Osteoblast (primary cell): ENCODE results near the gene ADRA2A. TPM values are rescaled to one million over a fixed set of nuclear protein-coding genes. Genes with fewer than 3 reads are reported as not detected.

ENCODE experiments used
- DNase-seq: peaks from one replicate; pipeline ENCODE4 v3.0.0; 2011; ENCODE audit warnings: low spot score, mixed read lengths; ENCODE audit not compliant: insufficient read length; ENCODE audit errors: missing footprints
- H2AFZ ChIP-seq: 2 replicates; pipeline ENCODE4 v1.6.0; 2011; ENCODE audit warnings: mild to moderate bottlenecking, low read length
- H3K27ac ChIP-seq: 2 replicates; pipeline ENCODE4 v1.5.1; 2011; ENCODE audit warnings: mild to moderate bottlenecking, low read depth, low read length, moderate library complexity
- H3K27me3 ChIP-seq: 2 replicates; pipeline ENCODE4 v1.6.0; 2012; ENCODE audit warnings: mild to moderate bottlenecking, control low read depth, inconsistent platforms, low read length, moderate library complexity; ENCODE audit not compliant: insufficient read depth
- H3K36me3 ChIP-seq: 2 replicates; pipeline ENCODE4 v1.5.1; 2011; ENCODE audit warnings: mild to moderate bottlenecking, low read length, control low read depth, moderate library complexity; ENCODE audit not compliant: insufficient read depth
- H3K4me1 ChIP-seq: 2 replicates; pipeline ENCODE4 v1.5.1; 2011; ENCODE audit warnings: mild to moderate bottlenecking, low read length, control low read depth, moderate library complexity; ENCODE audit not compliant: insufficient read depth
- H3K4me2 ChIP-seq: 2 replicates; pipeline ENCODE4 v1.6.0; 2011; ENCODE audit warnings: mild to moderate bottlenecking, low read length; ENCODE audit not compliant: insufficient read depth
- H3K4me3 ChIP-seq: fragments of 200-600 bp; sonication (generic); 3 replicates; pipeline ENCODE4 v1.5.1; 2012; ENCODE audit warnings: mild to moderate bottlenecking, low read length, inconsistent platforms; ENCODE audit not compliant: insufficient read depth
- H3K79me2 ChIP-seq: 2 replicates; pipeline ENCODE4 v1.6.0; 2012; ENCODE audit warnings: mild to moderate bottlenecking, low read length, control low read depth, inconsistent platforms; ENCODE audit not compliant: insufficient read depth
- H3K9me3 ChIP-seq: 2 replicates; pipeline ENCODE4 v1.5.1; 2011; ENCODE audit warnings: low read depth, low read length, control low read depth
- H4K20me1 ChIP-seq: 2 replicates; pipeline ENCODE4 v1.6.0; 2012; ENCODE audit warnings: mild to moderate bottlenecking, low read length, control low read depth; ENCODE audit not compliant: insufficient read depth
- total RNA-seq: library from RNA; depleted of rRNA; stranded (reverse); fragments of >200 nt; gene quantifications from 2 replicates; pipeline ENCODE4 v1.2.3, GENCODE V29; 2012
- TF ChIP-seq, protein P1 (sequence below): IDR thresholded peaks from 2 replicates; pipeline ENCODE4 v1.5.1; 2011; ENCODE audit warnings: mild to moderate bottlenecking, low read depth, low read length, moderate library complexity; ENCODE audit errors: extremely low read depth

The ADRA2A gene
- total RNA-seq, 1 donor: 0.72 TPM

DNA sequence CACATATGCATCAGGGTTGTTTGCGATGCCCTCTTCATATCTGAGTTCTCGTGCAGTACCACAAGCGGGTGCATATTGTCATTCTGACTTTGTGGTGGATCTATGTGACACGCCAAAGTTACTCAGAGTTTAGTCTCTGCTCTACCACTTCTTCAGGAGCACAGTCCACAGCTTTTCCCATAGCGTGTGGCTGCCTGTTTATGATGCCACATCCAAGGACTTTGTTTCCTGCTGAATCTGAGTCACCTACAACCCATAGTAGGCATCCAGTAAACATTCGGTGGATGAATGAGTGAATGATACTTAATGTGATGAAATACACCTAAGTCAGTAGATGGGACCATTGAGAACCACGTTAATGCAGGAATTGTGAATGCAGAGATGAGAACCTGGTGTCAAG, 15.0 kb downstream of the ADRA2A start:
- TF ChIP-seq, protein P1, sequence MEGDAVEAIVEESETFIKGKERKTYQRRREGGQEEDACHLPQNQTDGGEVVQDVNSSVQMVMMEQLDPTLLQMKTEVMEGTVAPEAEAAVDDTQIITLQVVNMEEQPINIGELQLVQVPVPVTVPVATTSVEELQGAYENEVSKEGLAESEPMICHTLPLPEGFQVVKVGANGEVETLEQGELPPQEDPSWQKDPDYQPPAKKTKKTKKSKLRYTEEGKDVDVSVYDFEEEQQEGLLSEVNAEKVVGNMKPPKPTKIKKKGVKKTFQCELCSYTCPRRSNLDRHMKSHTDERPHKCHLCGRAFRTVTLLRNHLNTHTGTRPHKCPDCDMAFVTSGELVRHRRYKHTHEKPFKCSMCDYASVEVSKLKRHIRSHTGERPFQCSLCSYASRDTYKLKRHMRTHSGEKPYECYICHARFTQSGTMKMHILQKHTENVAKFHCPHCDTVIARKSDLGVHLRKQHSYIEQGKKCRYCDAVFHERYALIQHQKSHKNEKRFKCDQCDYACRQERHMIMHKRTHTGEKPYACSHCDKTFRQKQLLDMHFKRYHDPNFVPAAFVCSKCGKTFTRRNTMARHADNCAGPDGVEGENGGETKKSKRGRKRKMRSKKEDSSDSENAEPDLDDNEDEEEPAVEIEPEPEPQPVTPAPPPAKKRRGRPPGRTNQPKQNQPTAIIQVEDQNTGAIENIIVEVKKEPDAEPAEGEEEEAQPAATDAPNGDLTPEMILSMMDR: no peak
- Histone ChIP-seq H3K27me3 (peaks cover 2% of the 10 kb centered on the region), H3K79me2 (no peaks in the 10 kb centered on the region), H3K27ac (no peak overlapping the region), H3K4me3 (no peak overlapping the region), H3K36me3 (no peaks in the 10 kb centered on the region), H3K9me3 (no peaks in the 10 kb centered on the region), H3K4me2 (no peak overlapping the region), H4K20me1 (no peaks in the 10 kb centered on the region), H2AFZ (no peak overlapping the region), H3K4me1 (no peaks in the 10 kb centered on the region)
- no peak for DNase-seq

DNA sequence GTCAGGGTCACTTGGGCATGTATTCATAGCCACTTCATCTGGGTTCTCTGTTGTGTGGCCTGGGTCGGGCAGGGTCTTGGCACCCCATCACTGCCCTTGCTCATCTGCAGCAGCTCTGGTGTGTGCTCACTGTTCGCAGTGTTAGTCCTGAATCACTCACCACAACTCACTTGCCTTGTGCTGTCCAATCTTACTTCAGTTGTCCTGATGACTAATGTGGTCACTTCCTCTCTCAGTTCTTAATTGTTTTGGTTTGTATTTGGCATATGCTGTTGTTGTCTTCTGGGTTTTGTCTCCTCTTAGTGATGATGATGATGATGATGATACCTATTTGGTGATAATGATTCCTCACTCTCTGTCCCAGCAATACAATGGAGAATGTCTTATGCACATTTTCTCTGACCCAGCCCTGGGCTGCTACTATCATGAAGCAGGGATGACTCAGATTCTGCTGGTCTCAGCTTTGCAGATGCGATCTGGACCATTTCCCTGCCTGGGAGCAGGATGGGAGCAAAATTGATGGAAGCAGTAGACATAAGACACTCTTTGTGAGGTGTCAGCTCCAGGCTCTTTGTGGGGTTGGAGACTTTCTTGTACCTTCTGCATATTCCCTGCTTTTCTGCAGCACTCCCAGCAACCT, 17.0 kb downstream of the ADRA2A start:
- Histone ChIP-seq H3K4me1 (no peaks in the 10 kb centered on the region), H3K36me3 (no peaks in the 10 kb centered on the region), H3K4me3 (no peak overlapping the region), H3K27me3 (peaks cover 2% of the 10 kb centered on the region), H4K20me1 (no peaks in the 10 kb centered on the region), H2AFZ (no peak overlapping the region), H3K9me3 (no peaks in the 10 kb centered on the region), H3K4me2 (peak overlapping the region; percentile 17), H3K27ac (no peak overlapping the region), H3K79me2 (no peaks in the 10 kb centered on the region)
- TF ChIP-seq, protein P1: no peak
- peak; percentile 88 for DNase-seq

DNA sequence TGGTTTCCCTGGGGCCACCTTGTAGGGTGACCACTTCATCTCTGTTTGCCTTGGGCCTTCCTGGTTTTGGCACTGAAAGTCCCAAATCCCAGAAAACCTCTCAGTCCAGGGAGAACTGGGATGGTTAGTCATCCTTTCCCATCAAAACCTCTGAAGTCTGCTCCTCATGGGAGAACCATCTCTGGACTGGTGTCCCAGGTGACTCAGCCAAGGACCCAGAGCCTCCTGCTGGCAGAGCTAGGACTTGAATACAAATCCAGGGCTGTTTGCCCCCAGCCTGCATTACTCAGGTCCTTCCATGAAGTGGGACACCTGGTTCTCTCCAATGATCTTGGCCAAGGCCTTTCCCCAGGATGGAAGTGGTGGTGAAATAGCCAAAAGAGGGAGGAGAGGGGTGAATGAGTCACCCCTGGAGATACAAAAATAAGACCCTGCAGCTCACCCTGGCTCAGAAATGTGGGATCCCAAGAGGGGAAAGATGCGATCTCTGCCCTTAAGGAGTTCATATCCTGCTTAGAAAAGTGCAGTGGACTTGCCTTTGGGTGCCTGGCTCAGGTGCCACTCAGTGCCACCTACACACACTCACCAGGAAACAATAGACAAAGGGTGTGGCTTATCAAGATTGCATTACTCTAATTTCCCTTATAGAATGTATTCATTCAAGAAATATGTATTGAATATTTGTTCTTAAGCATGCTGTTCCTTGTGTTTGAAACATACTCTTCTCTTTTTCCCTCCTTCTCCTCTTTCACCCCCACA, 22.0 kb downstream of the ADRA2A start:
- no peaks in the 10 kb centered on the region for H3K79me2 ChIP-seq
- H3K4me2 ChIP-seq: no peak overlapping the region
- H4K20me1 ChIP-seq: no peaks in the 10 kb centered on the region
- H3K36me3 ChIP-seq: no peaks in the 10 kb centered on the region
- TF ChIP-seq, protein P1: peak; percentile 34
- peak; percentile 66 for DNase-seq
- H3K4me3 ChIP-seq: no peak overlapping the region
- H3K9me3 ChIP-seq: no peaks in the 10 kb centered on the region
- no peaks in the 10 kb centered on the region for H3K27me3 ChIP-seq
- no peak overlapping the region for H2AFZ ChIP-seq
- H3K27ac ChIP-seq: no peak overlapping the region
- no peaks in the 10 kb centered on the region for H3K4me1 ChIP-seq

DNA sequence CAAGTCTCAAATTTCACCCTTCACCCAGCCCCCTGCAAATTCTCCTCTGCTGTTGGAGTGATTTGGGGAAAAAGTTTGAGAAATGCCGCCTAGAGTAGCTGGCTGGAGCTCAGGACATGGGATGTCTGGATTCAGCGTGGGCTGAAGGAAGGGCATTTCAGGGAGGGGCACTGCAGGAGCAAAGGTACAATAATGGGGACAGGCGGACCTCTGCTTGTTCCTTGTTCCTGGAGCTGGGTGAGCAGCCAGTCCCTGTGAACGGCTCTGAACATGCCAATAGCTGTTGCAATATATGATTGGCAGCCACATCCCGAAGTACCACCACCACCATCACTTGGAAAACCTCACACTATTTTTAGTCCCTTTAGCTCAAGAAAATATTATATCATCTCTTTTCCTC, 23.4 kb downstream of the ADRA2A start:
- TF ChIP-seq, protein P1: no peak
- Histone ChIP-seq H3K4me1 (no peaks in the 10 kb centered on the region), H3K4me3 (no peak overlapping the region), H3K36me3 (no peaks in the 10 kb centered on the region), H3K4me2 (no peak overlapping the region), H2AFZ (no peak overlapping the region), H3K9me3 (no peaks in the 10 kb centered on the region), H3K27me3 (no peaks in the 10 kb centered on the region), H4K20me1 (no peaks in the 10 kb centered on the region), H3K27ac (no peak overlapping the region), H3K79me2 (no peaks in the 10 kb centered on the region)
- DNase-seq: no peak
